Upper lobe of right lung (tissue), 1 donor: ENCODE results near the gene RPS6KA2. TPM values are rescaled to one million over a fixed set of nuclear protein-coding genes. Genes with fewer than 3 reads are reported as not detected.

Experiments
- ATAC-seq: fragments of 200-7000 bp; cut with Tn5 transposase; one replicate; pipeline ENCODE4 v1.9.1; 2020; ENCODE audit warnings: mild to moderate bottlenecking, moderate library complexity
- DNase-seq: peaks from one replicate; pipeline ENCODE4 v3.0.0-alpha.2; 2020
- H3K27ac ChIP-seq: fragments of 200-600 bp; one replicate; pipeline ENCODE4 v1.8.0; 2022
- H3K27me3 ChIP-seq: fragments of 200-600 bp; one replicate; pipeline ENCODE4 v1.8.0; 2022; ENCODE audit warnings: mild to moderate bottlenecking
- H3K36me3 ChIP-seq: fragments of 200-600 bp; one replicate; pipeline ENCODE4 v1.8.0; 2022
- H3K4me1 ChIP-seq: fragments of 200-600 bp; one replicate; pipeline ENCODE4 v1.8.0; 2022
- H3K4me3 ChIP-seq: fragments of 200-600 bp; one replicate; pipeline ENCODE4 v1.8.0; 2022; ENCODE audit warnings: mild to moderate bottlenecking
- H3K9me3 ChIP-seq: fragments of 200-600 bp; one replicate; pipeline ENCODE4 v1.8.0; 2022
- CTCF ChIP-seq: fragments of 200-600 bp; IDR thresholded peaks from one replicate; pipeline ENCODE4 v1.8.0; 2022; ENCODE audit warnings: antibody characterized with exemption
- intact Hi-C: fragments of 100-400 bp; cut with DNase I; formaldehyde crosslinking; loops from one replicate; pipeline ENCODE4 v1.11.0; 2022
- total RNA-seq: library from RNA; stranded (reverse); fragmentation: NEBNext Ultra II Directional; extraction: Animal tissue kit (Norgen Biotek cat#: 25700); gene quantifications from one replicate; pipeline ENCODE4 v1.2.1, GENCODE V29; 2021
- donor health status: DM: no; HTN: yes; CAD: no; lungs with severe emphysema.

RPS6KA2 gene
- total RNA-seq, 1 donor from 2014 or later: 136 TPM

- no peak overlapping the region for H3K27ac ChIP-seq
- DNase-seq (no peak), ATAC-seq (no peak)
- H3K4me1 ChIP-seq: no peaks in the 10 kb centered on the region
- intact Hi-C loops: no loop called here
- no peak overlapping the region for H3K4me3 ChIP-seq
- H3K36me3 ChIP-seq: peaks cover 7% of the 10 kb centered on the region
- no peaks in the 10 kb centered on the region for H3K27me3 ChIP-seq
- TF ChIP-seq CTCF: no peak
- H3K9me3 ChIP-seq: no peaks in the 10 kb centered on the region
Measured at GRCh38 chr6:166523782-166524559, 103.1 kb downstream of the RPS6KA2 start.

DNA sequence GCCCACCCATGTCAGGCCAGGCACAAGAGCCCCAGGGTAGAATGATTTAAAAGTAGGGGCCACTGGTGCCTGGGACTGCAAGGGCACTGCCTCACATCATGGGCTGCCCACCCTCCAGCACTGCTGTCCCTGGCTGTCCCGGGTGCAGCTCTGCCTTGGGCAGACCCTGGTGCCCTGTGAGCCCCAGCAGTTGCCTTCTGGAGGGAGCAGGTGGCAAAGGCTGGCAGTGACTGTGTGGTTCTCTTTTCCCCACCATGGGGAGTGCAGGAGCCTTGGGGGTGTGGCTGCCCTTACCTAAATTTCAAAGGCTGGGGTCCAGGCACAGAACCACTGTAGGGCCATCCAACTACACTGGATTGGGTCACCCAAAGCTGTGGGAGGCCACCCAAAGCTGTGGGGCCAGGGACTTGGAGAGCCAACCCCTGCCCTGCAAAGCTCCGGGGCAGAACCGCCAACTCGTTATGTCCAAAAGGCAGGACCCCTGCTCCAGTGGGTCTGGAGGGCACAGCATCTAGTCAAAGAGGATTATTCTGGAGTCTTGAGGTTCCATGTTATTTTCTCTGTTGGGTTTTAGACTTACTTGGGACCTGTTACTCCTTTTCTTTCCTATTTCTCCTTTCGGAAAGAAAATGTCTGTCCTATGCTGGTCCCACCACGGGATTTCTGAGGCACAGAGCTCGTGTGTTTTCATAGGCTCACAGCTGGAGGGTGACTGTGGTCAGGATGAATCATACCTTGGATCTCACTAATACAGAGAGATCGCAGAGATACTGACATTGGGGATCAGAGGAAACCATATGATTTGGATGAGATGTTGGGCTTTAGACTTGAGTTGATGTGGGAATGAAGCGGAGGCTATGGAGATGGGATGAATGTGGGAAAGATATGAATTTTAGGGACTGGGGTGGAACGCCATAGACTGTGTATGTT, 105.9 kb downstream of the RPS6KA2 start:
- Histone ChIP-seq H3K9me3 (no peaks in the 10 kb centered on the region), H3K36me3 (peaks cover 7% of the 10 kb centered on the region), H3K4me1 (no peaks in the 10 kb centered on the region), H3K27ac (no peak overlapping the region), H3K4me3 (no peak overlapping the region), H3K27me3 (no peaks in the 10 kb centered on the region)
- no peak for DNase-seq
- intact Hi-C loops: no loop called here
- ATAC-seq: peak; percentile 8
- TF ChIP-seq CTCF: no peak

GRCh38 chr6:166516251-166516884, 110.7 kb downstream of the RPS6KA2 start:
- H3K4me1 ChIP-seq: no peaks in the 10 kb centered on the region
- TF ChIP-seq CTCF: no peak
- no peak overlapping the region for H3K4me3 ChIP-seq
- ATAC-seq (no peak), DNase-seq (no peak)
- intact Hi-C loops: no loop called here
- H3K27ac ChIP-seq: no peak overlapping the region
- H3K9me3 ChIP-seq: no peaks in the 10 kb centered on the region
- H3K36me3 ChIP-seq: peaks cover 11% of the 10 kb centered on the region
- no peaks in the 10 kb centered on the region for H3K27me3 ChIP-seq

- Histone ChIP-seq H3K27ac (no peak overlapping the region), H3K36me3 (peaks cover 15% of the 10 kb centered on the region), H3K27me3 (no peaks in the 10 kb centered on the region), H3K9me3 (no peaks in the 10 kb centered on the region), H3K4me1 (no peaks in the 10 kb centered on the region), H3K4me3 (no peak overlapping the region)
- ATAC-seq: no peak
- intact Hi-C loops: no loop called here
- DNase-seq: no peak
- peak; percentile 7 for TF ChIP-seq CTCF
Measured at GRCh38 chr6:166515072-166515810, 111.8 kb downstream of the RPS6KA2 start.

DNA sequence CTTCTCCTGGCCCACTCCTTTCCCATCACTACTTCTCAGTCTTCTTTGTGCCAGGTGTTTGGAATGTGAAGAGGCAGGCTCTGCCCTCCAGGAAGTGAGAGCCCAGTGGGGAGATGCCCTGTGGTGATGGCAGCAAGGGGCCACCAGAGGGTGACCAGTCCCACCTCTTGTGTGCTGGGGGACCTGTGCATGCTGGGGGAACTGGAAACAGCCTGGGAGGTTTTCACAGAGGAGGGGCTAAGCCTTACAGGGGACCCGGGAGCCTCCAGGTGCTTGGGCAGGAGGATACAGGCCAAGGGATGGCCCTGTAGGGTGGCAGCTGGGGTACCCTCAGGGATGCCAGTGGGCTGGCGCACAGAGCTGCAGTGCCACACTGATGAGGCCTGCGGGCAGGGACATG, 112.9 kb downstream of the RPS6KA2 start:
- peak; percentile 35 for TF ChIP-seq CTCF
- DNase-seq (no peak), ATAC-seq (peak; percentile 91)
- Histone ChIP-seq H3K4me1 (no peaks in the 10 kb centered on the region), H3K27me3 (no peaks in the 10 kb centered on the region), H3K9me3 (no peaks in the 10 kb centered on the region), H3K27ac (no peak overlapping the region), H3K36me3 (peaks cover 24% of the 10 kb centered on the region), H3K4me3 (no peak overlapping the region)
- intact Hi-C loops: no loop called here
